ENCODE results near the gene FSD1.

DNA sequence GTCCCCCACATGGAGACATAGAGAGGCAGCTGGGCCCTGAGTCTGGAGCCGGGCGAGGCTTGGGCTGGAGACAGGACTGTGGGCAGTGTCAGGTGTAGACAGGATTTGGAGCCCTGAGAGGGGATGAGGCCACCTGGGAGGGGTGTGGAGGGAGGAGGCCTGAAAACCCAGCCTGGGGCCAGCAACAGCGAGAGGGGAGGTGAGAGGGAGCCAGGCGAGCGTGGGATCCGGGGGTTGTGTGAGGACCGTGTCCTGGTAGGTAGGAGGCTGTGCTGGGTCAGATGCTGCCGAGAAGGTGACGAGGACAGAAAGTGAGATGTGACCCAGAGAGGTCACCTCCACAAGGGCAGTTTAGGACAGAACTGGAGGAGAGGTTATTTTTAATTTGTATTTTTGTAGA lies 46.3 kb downstream of the FSD1 start:
- TF ChIP-seq CTCF (IDR thresholded peaks at IDR 0.05) (no peak), POLR2A (IDR thresholded peaks at IDR 0.05) (no peak)

Data from right lobe of liver (tissue), 4 donors.